GM23338 (cell line): ENCODE results near the gene C6orf89. TPM values are rescaled to one million over a fixed set of nuclear protein-coding genes. Genes with fewer than 3 reads are reported as not detected.

Experiments used
- ATAC-seq: fragments of 200-7000 bp; cut with Tn5 transposase; 3 replicates; pipeline ENCODE4 v1.9.1; 2020
- DNase-seq: peaks from one replicate; pipeline ENCODE4 v3.0.0-alpha.2; 2015; ENCODE audit warnings: low spot score
- H2AFZ ChIP-seq: fragments of 200-600 bp; sonication (generic); 2 replicates; pipeline ENCODE4 v1.8.0; 2016; ENCODE audit warnings: antibody characterized with exemption, mild to moderate bottlenecking, moderate library complexity
- H3F3A ChIP-seq: fragments of 200-600 bp; sonication (generic); replicated peaks from 2 replicates; pipeline ENCODE4 v1.8.0; 2017; ENCODE audit warnings: antibody characterized with exemption, mixed run types, low read depth
- H3K27ac ChIP-seq: fragments of 200-600 bp; sonication (generic); 2 replicates; pipeline ENCODE4 v1.6.1; 2016; ENCODE audit warnings: low read depth
- H3K27me3 ChIP-seq: fragments of 200-600 bp; sonication (generic); 2 replicates; pipeline ENCODE4 v1.8.0; 2016; ENCODE audit warnings: mild to moderate bottlenecking, mixed run types, moderate library complexity; ENCODE audit not compliant: insufficient read depth
- H3K36me3 ChIP-seq: fragments of 200-600 bp; sonication (generic); 2 replicates; pipeline ENCODE4 v1.8.0; 2016; ENCODE audit warnings: mild to moderate bottlenecking; ENCODE audit not compliant: insufficient read depth
- H3K4me1 ChIP-seq: fragments of 200-600 bp; sonication (generic); 2 replicates; pipeline ENCODE4 v1.8.0; 2016; ENCODE audit warnings: mild to moderate bottlenecking, moderate library complexity; ENCODE audit not compliant: insufficient read depth
- H3K4me2 ChIP-seq: fragments of 200-600 bp; sonication (generic); 2 replicates; pipeline ENCODE4 v1.7.1; 2017; ENCODE audit warnings: mixed run types
- H3K4me3 ChIP-seq: fragments of 200-600 bp; sonication (generic); 2 replicates; pipeline ENCODE4 v1.6.1; 2016; ENCODE audit warnings: mixed run types
- H3K79me2 ChIP-seq: fragments of 200-600 bp; sonication (generic); replicated peaks from 2 replicates; pipeline ENCODE4 v1.8.0; 2017; ENCODE audit warnings: mild to moderate bottlenecking; ENCODE audit not compliant: insufficient read depth
- H3K9me2 ChIP-seq: fragments of 200-600 bp; sonication (generic); 2 replicates; pipeline ENCODE4 v1.8.0; 2017; ENCODE audit not compliant: insufficient read depth
- H4K20me1 ChIP-seq: fragments of 200-600 bp; sonication (generic); replicated peaks from 2 replicates; pipeline ENCODE4 v1.8.0; 2017; ENCODE audit warnings: mild to moderate bottlenecking; ENCODE audit not compliant: insufficient read depth
- H3K27ac Mint-ChIP-seq: 2 replicates; pipeline ENCODE4 v1.8.0; 2020; ENCODE audit warnings: inconsistent platforms, mild to moderate bottlenecking, moderate library complexity, mixed read lengths
- H3K27me3 Mint-ChIP-seq: 3 replicates; pipeline ENCODE4 v1.8.0; 2022; ENCODE audit warnings: low read depth, mild to moderate bottlenecking, moderate library complexity, mixed read lengths, inconsistent platforms; ENCODE audit not compliant: insufficient read depth, poor library complexity
- H3K36me3 Mint-ChIP-seq: 3 replicates; pipeline ENCODE4 v1.8.0; 2021; ENCODE audit warnings: low read depth, mild to moderate bottlenecking, inconsistent platforms, moderate library complexity, mixed read lengths
- H3K4me1 Mint-ChIP-seq: 3 replicates; pipeline ENCODE4 v1.8.0; 2020; ENCODE audit warnings: mild to moderate bottlenecking, inconsistent platforms, mixed read lengths
- H3K4me3 Mint-ChIP-seq: 3 replicates; pipeline ENCODE4 v1.8.0; 2021; ENCODE audit warnings: moderate library complexity, mild to moderate bottlenecking, inconsistent platforms, mixed read lengths
- H3K9me3 Mint-ChIP-seq: 3 replicates; pipeline ENCODE4 v1.8.0; 2020; ENCODE audit warnings: moderate library complexity, mild to moderate bottlenecking, inconsistent platforms, mixed read lengths
- CREB1 ChIP-seq: fragments of 250-450 bp; sonication (Bioruptor Pico); IDR thresholded peaks from 2 replicates; pipeline ENCODE4 v1.5.0; 2020; ENCODE audit warnings: low read depth, mild to moderate bottlenecking, moderate library complexity
- ETS1 ChIP-seq: IDR thresholded peaks from 2 replicates; pipeline ENCODE4 v1.6.1; 2016; ENCODE audit warnings: antibody characterized with exemption
- EZH2 ChIP-seq: fragments of 200-600 bp; sonication (generic); IDR thresholded peaks from one replicate; pipeline ENCODE4 v1.8.0; 2017; ENCODE audit warnings: antibody characterized with exemption, mild to moderate bottlenecking, low read depth; ENCODE audit not compliant: unreplicated experiment
- EZH2phosphoT487 ChIP-seq: fragments of 200-600 bp; sonication (generic); IDR thresholded peaks from one replicate; pipeline ENCODE4 v1.8.1; 2018; ENCODE audit warnings: antibody characterized with exemption; ENCODE audit not compliant: unreplicated experiment
- NANOG ChIP-seq: IDR thresholded peaks from 2 replicates; pipeline ENCODE4 v1.6.1; 2016; ENCODE audit warnings: antibody characterized with exemption, borderline replicate concordance
- POLR2AphosphoS5 ChIP-seq: IDR thresholded peaks from 2 replicates; pipeline ENCODE4 v1.6.1; 2016; ENCODE audit warnings: antibody characterized with exemption, low read depth
- REST ChIP-seq: IDR thresholded peaks from one replicate; pipeline ENCODE4 v1.6.1; 2018; ENCODE audit warnings: antibody characterized with exemption; ENCODE audit not compliant: unreplicated experiment
- STAT1 ChIP-seq: IDR thresholded peaks from one replicate; pipeline ENCODE4 v1.6.1; 2016; ENCODE audit warnings: antibody characterized with exemption; ENCODE audit not compliant: unreplicated experiment
- ZNF114 ChIP-seq: fragments of 250-450 bp; sonication (Bioruptor Pico); IDR thresholded peaks from 2 replicates; pipeline ENCODE4 v1.5.0; 2020; ENCODE audit warnings: mild to moderate bottlenecking, moderate library complexity
- ZNF331 ChIP-seq: fragments of 250-450 bp; sonication (Bioruptor Pico); IDR thresholded peaks from 2 replicates; pipeline ENCODE4 v1.5.0; 2020; ENCODE audit warnings: low read depth, mild to moderate bottlenecking, moderate library complexity
- ZNF462 ChIP-seq: fragments of 250-450 bp; sonication (Bioruptor Pico); IDR thresholded peaks from 2 replicates; pipeline ENCODE4 v1.5.0; 2020; ENCODE audit warnings: mild to moderate bottlenecking, moderate library complexity
- polyA plus RNA-seq: library from polyadenylated mRNA; unstranded; fragments of >200 nt; fragmentation: Nextera tagmentation; extraction: Ambion mirVana; gene quantifications from 2 replicates; pipeline ENCODE4 v1.2.1, GENCODE V29; 2016
- total RNA-seq: library from RNA; depleted of rRNA; stranded (reverse); fragments of >200 nt; shearing (Covaris generic); gene quantifications from 2 replicates; pipeline ENCODE4 v1.2.3, GENCODE V29; 2014

Gene C6orf89
- total and polyA plus RNA-seq, 2 experiments from 2014 or later = 3.7 to 7.9 TPM

GRCh38 chr6:36964349-36964748, 78.6 kb downstream of the C6orf89 start:
- H3K36me3 ChIP-seq = 0 out of 2 replicates have a peak, but pooled peaks cover 6% of the 10 kb centered on the region
- Mint-ChIP-seq H3K36me3 (peaks cover 25% of the 10 kb centered on the region), H3K4me1 (peaks cover 20% of the 10 kb centered on the region), H3K9me3 (no peaks in the 10 kb centered on the region), H3K27me3 (peaks cover 8% of the 10 kb centered on the region), H3K4me3 (no peak overlapping the region), H3K27ac (no peak overlapping the region)
- no peak overlapping the region for H3K27ac ChIP-seq
- no peaks in the 10 kb centered on the region; the same call in 1 of the 2 replicates for H3K4me1 ChIP-seq
- no peak overlapping the region for H3K4me2 ChIP-seq
- H4K20me1 ChIP-seq = no peaks in the 10 kb centered on the region; the same call in none of the 2 replicates
- no peaks in the 10 kb centered on the region for H3K79me2 ChIP-seq
- no peaks in the 10 kb centered on the region for H3K9me2 ChIP-seq
- DNase-seq = no peak
- TF ChIP-seq CREB1 (CRISPR knock-in tag) = no peak
- no peak for TF ChIP-seq REST
- TF ChIP-seq ZNF331 (CRISPR knock-in tag) = no peak
- TF ChIP-seq STAT1 = no peak
- TF ChIP-seq POLR2AphosphoS5 = no peak
- H3F3A ChIP-seq = no peaks in the 10 kb centered on the region; the same call in 1 of the 2 replicates
- H2AFZ ChIP-seq = no peak overlapping the region
- H3K27me3 ChIP-seq = no peaks in the 10 kb centered on the region
- ATAC-seq = peak; percentile 6; the same call in 1 of the 3 replicates
- H3K4me3 ChIP-seq = no peak overlapping the region

GRCh38 chr6:36964908-36965307, 79.2 kb downstream of the C6orf89 start:
- H3K4me3 Mint-ChIP-seq = no peak overlapping the region
- no peak overlapping the region for H3K27ac Mint-ChIP-seq
- H4K20me1 ChIP-seq = peaks cover 3% of the 10 kb centered on the region
- DNase-seq (no peak), ATAC-seq (no peak)
- H3K4me2 ChIP-seq = no peak overlapping the region
- H3K27ac ChIP-seq = no peak overlapping the region
- no peaks in the 10 kb centered on the region; the same call in 1 of the 2 replicates for H3K4me1 ChIP-seq
- peaks cover 19% of the 10 kb centered on the region for H3K4me1 Mint-ChIP-seq
- no peaks in the 10 kb centered on the region for H3K9me2 ChIP-seq
- no peaks in the 10 kb centered on the region for H3K79me2 ChIP-seq
- no peaks in the 10 kb centered on the region; the same call in 1 of the 2 replicates for H3F3A ChIP-seq
- no peaks in the 10 kb centered on the region for H3K27me3 ChIP-seq
- no peak overlapping the region for H3K4me3 ChIP-seq
- H2AFZ ChIP-seq = no peak overlapping the region
- H3K27me3 Mint-ChIP-seq = peaks cover 8% of the 10 kb centered on the region
- H3K9me3 Mint-ChIP-seq = no peaks in the 10 kb centered on the region
- H3K36me3 Mint-ChIP-seq = peaks cover 31% of the 10 kb centered on the region
- 0 out of 2 replicates have a peak, but pooled peaks cover 10% of the 10 kb centered on the region for H3K36me3 ChIP-seq
- TF ChIP-seq NANOG = no peak
- TF ChIP-seq ETS1 = no peak
- no peak for TF ChIP-seq EZH2phosphoT487
- TF ChIP-seq ZNF114 (CRISPR knock-in tag) = no peak
- no peak for TF ChIP-seq CREB1 (CRISPR knock-in tag)
- TF ChIP-seq ZNF462 (CRISPR knock-in tag) = no peak
- no peak for TF ChIP-seq STAT1
- TF ChIP-seq POLR2AphosphoS5 = no peak
- no peak for TF ChIP-seq EZH2
